Neural cell (in vitro differentiated cells): ENCODE results near the gene SGF29.

Experiments used
- CTCF ChIP-seq: fragments of 450-650 bp; IDR thresholded peaks from 2 replicates; pipeline ENCODE4 v1.5.1; 2014; ENCODE audit warnings: antibody characterized with exemption, mild to moderate bottlenecking, moderate library complexity; ENCODE audit not compliant: poor library complexity, severe bottlenecking
- EZH2 ChIP-seq: fragments of 200-600, 300-800 bp; shearing (Covaris generic), sonication (generic); IDR thresholded peaks from 2 replicates; pipeline ENCODE4 v1.6.1; 2014; ENCODE audit warnings: antibody characterized with exemption, low read length, borderline replicate concordance, mild to moderate bottlenecking; ENCODE audit not compliant: insufficient read depth, poor library complexity, severe bottlenecking
- MXI1 ChIP-seq: fragments of 450-650 bp; conservative IDR thresholded peaks from 2 replicates; pipeline ENCODE4 v1.6.1; 2014; ENCODE audit warnings: antibody characterized with exemption, mild to moderate bottlenecking; ENCODE audit not compliant: poor library complexity, severe bottlenecking
- SMC3 ChIP-seq: fragments of 450-650 bp; conservative IDR thresholded peaks from 2 replicates; pipeline ENCODE4 v1.6.1; 2014; ENCODE audit warnings: antibody characterized with exemption, mild to moderate bottlenecking, moderate library complexity; ENCODE audit not compliant: poor library complexity

- TF ChIP-seq SMC3 (no peak), CTCF (no peak), EZH2 (no peak), MXI1 (no peak)
Measured at GRCh38 chr16:28607116-28607623, 53.5 kb downstream of the SGF29 start.
